Stomach (tissue), 4 donors: ENCODE data around the gene CCDC13.

Source experiments
- EP300 ChIP-seq: sonication (generic); formaldehyde crosslinking; IDR thresholded peaks from one replicate; pipeline ENCODE4 v1.6.1; 2017; ENCODE audit warnings: antibody characterized with exemption
- POLR2A ChIP-seq, 4 donors: fragments of 450-650 bp; IDR thresholded peaks; one replicate each; pipeline ENCODE4 v1.6.1; 2016; ENCODE audit warnings: antibody characterized with exemption in 4 of 4, control low read depth in 2 of 4, mild to moderate bottlenecking in 1 of 4, moderate library complexity in 1 of 4
- POLR2AphosphoS5 ChIP-seq, 3 donors: sonication (generic); formaldehyde crosslinking; IDR thresholded peaks; one replicate each; pipeline ENCODE4 v1.6.1; 2016; ENCODE audit warnings: antibody characterized with exemption in 3 of 3
- TF ChIP-seq, protein P1 (sequence below), 7 experiments: fragments of 450-650 bp in 4 of 7; fragments of 200-600 bp in 3 of 7; sonication (generic) in 3 of 7; IDR thresholded peaks; one replicate each; pipeline ENCODE4 v1.5.1; 2016 to 2019; ENCODE audit warnings: antibody characterized with exemption in 7 of 7, control low read depth in 2 of 7, mild to moderate bottlenecking in 1 of 7

GRCh38 chr3:42786212-42786611 lies 13.2 kb upstream of the CCDC13 start:
- TF ChIP-seq, protein P1, sequence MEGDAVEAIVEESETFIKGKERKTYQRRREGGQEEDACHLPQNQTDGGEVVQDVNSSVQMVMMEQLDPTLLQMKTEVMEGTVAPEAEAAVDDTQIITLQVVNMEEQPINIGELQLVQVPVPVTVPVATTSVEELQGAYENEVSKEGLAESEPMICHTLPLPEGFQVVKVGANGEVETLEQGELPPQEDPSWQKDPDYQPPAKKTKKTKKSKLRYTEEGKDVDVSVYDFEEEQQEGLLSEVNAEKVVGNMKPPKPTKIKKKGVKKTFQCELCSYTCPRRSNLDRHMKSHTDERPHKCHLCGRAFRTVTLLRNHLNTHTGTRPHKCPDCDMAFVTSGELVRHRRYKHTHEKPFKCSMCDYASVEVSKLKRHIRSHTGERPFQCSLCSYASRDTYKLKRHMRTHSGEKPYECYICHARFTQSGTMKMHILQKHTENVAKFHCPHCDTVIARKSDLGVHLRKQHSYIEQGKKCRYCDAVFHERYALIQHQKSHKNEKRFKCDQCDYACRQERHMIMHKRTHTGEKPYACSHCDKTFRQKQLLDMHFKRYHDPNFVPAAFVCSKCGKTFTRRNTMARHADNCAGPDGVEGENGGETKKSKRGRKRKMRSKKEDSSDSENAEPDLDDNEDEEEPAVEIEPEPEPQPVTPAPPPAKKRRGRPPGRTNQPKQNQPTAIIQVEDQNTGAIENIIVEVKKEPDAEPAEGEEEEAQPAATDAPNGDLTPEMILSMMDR (IDR thresholded peaks at IDR 0.05) = no peak
- TF ChIP-seq POLR2AphosphoS5 (IDR thresholded peaks at IDR 0.05) = no peak
- TF ChIP-seq EP300 = no peak
- no peak for TF ChIP-seq POLR2A (IDR thresholded peaks at IDR 0.05)
